ENCODE data around the gene XPO4. TPM values are rescaled to one million over a fixed set of nuclear protein-coding genes. Genes with fewer than 3 reads are reported as not detected.

XPO4 gene
- total RNA-seq, 2 donors from 2014 or later = 19.3 to 24.8 TPM

GRCh38 chr13:20729633-20730585 lies 172.6 kb downstream of the XPO4 start:
- no peaks in the 10 kb centered on the region for H3K36me3 ChIP-seq
- H3K27ac ChIP-seq = no peak overlapping the region
- ATAC-seq (ENCODE audit: insufficient number of reproducible peaks, low FRiP score, low read depth) = no peak
- no peak for DNase-seq (ENCODE audit: low spot score)
- no peaks in the 10 kb centered on the region for H3K27me3 ChIP-seq (replicated peaks; ENCODE audit: insufficient read depth)
- H3K9me3 ChIP-seq = no peaks in the 10 kb centered on the region
- no peak for TF ChIP-seq CTCF (IDR thresholded peaks at IDR 0.05)
- no peaks in the 10 kb centered on the region for H3K4me1 ChIP-seq (ENCODE audit: control insufficient read depth in 1 of 2, low read depth in 2 of 2)
- H3K4me3 ChIP-seq = no peak overlapping the region

- H3K4me3 ChIP-seq = no peak overlapping the region
- TF ChIP-seq CTCF (IDR thresholded peaks at IDR 0.05) = no peak
- ATAC-seq (ENCODE audit: insufficient number of reproducible peaks, low FRiP score, low read depth) (no peak), DNase-seq (ENCODE audit: low spot score) (no peak)
- H3K4me1 ChIP-seq (ENCODE audit: control insufficient read depth in 1 of 2, low read depth in 2 of 2) = no peaks in the 10 kb centered on the region
- H3K36me3 ChIP-seq = no peaks in the 10 kb centered on the region
- no peaks in the 10 kb centered on the region for H3K9me3 ChIP-seq
- H3K27ac ChIP-seq = no peak overlapping the region
- no peaks in the 10 kb centered on the region for H3K27me3 ChIP-seq (replicated peaks; ENCODE audit: insufficient read depth)
These were observed 173.8 kb downstream of the XPO4 start for GRCh38 chr13:20728579-20729311.

- ATAC-seq (ENCODE audit: insufficient number of reproducible peaks, low FRiP score, low read depth) = no peak
- H3K4me1 ChIP-seq (ENCODE audit: control insufficient read depth in 1 of 2, low read depth in 2 of 2) = no peaks in the 10 kb centered on the region
- H3K9me3 ChIP-seq = no peaks in the 10 kb centered on the region
- no peaks in the 10 kb centered on the region for H3K27me3 ChIP-seq (replicated peaks; ENCODE audit: insufficient read depth)
- DNase-seq (ENCODE audit: low spot score) = no peak
- no peaks in the 10 kb centered on the region for H3K36me3 ChIP-seq
- no peak for TF ChIP-seq CTCF (IDR thresholded peaks at IDR 0.05)
- H3K27ac ChIP-seq = no peak overlapping the region
- no peak overlapping the region for H3K4me3 ChIP-seq
These were observed 174.7 kb downstream of the XPO4 start for GRCh38 chr13:20727856-20728255.

Other genes with a start within 250 kb of the XPO4 start
- gene IL17D, start 199.0 kb downstream of the XPO4 start, total RNA-seq = 10 to 100 TPM in 1 of 2 donors, 1 to 10 TPM in 1; 6.6 to 10.3 TPM
- 10 to 100 TPM in 1 of 2 donors, 1 to 10 TPM in 1; 8.4 to 12.7 TPM for gene EEF1AKMT1, start 128.8 kb downstream of the XPO4 start, total RNA-seq
- 10 to 100 TPM; 40.1 to 59.2 TPM for gene LATS2, start 158.8 kb upstream of the XPO4 start, total RNA-seq
- gene SAP18, start 237.4 kb upstream of the XPO4 start, total RNA-seq = 10 to 100 TPM; 30.6 to 55.2 TPM